ENCODE measurements around the gene JAK2. TPM values are rescaled to one million over a fixed set of nuclear protein-coding genes. Genes with fewer than 3 reads are reported as not detected.
"Not testable (repeated sequence)": the region's sequence is repeated elsewhere in the genome, so short reads cannot be mapped to it uniquely, and the experiment has no call there.

Gene JAK2
- total RNA-seq, 3 donors from 2014 or later: 39.9 to 44.5 (median 41.6) TPM

- no peaks in the 10 kb centered on the region for H3K4me1 Mint-ChIP-seq (ENCODE audit: low read depth)
- H3K27me3 Mint-ChIP-seq (ENCODE audit: low read depth): no peaks in the 10 kb centered on the region
- ATAC-seq (no peak), DNase-seq (no peak)
- peaks cover 40% of the 10 kb centered on the region for H3K36me3 Mint-ChIP-seq (ENCODE audit: insufficient read depth)
- no peaks in the 10 kb centered on the region for H3K9me3 Mint-ChIP-seq
- H3K4me3 Mint-ChIP-seq: no peak overlapping the region
Observed at GRCh38 chr9:5041390-5042115, 56.5 kb downstream of the JAK2 start.

- Mint-ChIP-seq H3K27me3 (ENCODE audit: low read depth) (no peaks in the 10 kb centered on the region), H3K4me3 (no peak overlapping the region), H3K9me3 (no peaks in the 10 kb centered on the region), H3K36me3 (ENCODE audit: insufficient read depth) (peaks cover 38% of the 10 kb centered on the region), H3K4me1 (ENCODE audit: low read depth) (no peaks in the 10 kb centered on the region)
- peak in 1 of 2 donors; percentile 46 for ATAC-seq
- DNase-seq: no peak
Observed at GRCh38 chr9:5042661-5043178, 57.6 kb downstream of the JAK2 start.

GRCh38 chr9:5043381-5043780 is 58.3 kb downstream of the JAK2 start:
- no peak for DNase-seq
- peaks cover 38% of the 10 kb centered on the region for H3K36me3 Mint-ChIP-seq (ENCODE audit: insufficient read depth)
- no peaks in the 10 kb centered on the region for H3K4me1 Mint-ChIP-seq (ENCODE audit: low read depth)
- no peak for ATAC-seq
- no peak overlapping the region for H3K4me3 Mint-ChIP-seq
- H3K27me3 Mint-ChIP-seq (ENCODE audit: low read depth): no peaks in the 10 kb centered on the region
- H3K9me3 Mint-ChIP-seq: no peaks in the 10 kb centered on the region

GRCh38 chr9:5044160-5044559 is 59.1 kb downstream of the JAK2 start:
- no peak for DNase-seq
- H3K4me1 Mint-ChIP-seq (ENCODE audit: low read depth): no peaks in the 10 kb centered on the region
- H3K9me3 Mint-ChIP-seq: no peaks in the 10 kb centered on the region

GRCh38 chr9:5052838-5053237 is 67.8 kb downstream of the JAK2 start:
- Mint-ChIP-seq H3K4me1 (ENCODE audit: low read depth) (no peaks in the 10 kb centered on the region), H3K4me3 (no peak overlapping the region), H3K9me3 (no peaks in the 10 kb centered on the region), H3K27me3 (ENCODE audit: low read depth) (no peaks in the 10 kb centered on the region), H3K36me3 (ENCODE audit: insufficient read depth) (peaks cover 45% of the 10 kb centered on the region)
- DNase-seq (no peak), ATAC-seq (no peak)

More at GRCh38 chr9:5044160-5044559, 59.1 kb downstream of the JAK2 start:
- no peak overlapping the region for H3K4me3 Mint-ChIP-seq
- peaks cover 41% of the 10 kb centered on the region for H3K36me3 Mint-ChIP-seq (ENCODE audit: insufficient read depth)
- no peaks in the 10 kb centered on the region for H3K27me3 Mint-ChIP-seq (ENCODE audit: low read depth)
- ATAC-seq: no peak

DNA sequence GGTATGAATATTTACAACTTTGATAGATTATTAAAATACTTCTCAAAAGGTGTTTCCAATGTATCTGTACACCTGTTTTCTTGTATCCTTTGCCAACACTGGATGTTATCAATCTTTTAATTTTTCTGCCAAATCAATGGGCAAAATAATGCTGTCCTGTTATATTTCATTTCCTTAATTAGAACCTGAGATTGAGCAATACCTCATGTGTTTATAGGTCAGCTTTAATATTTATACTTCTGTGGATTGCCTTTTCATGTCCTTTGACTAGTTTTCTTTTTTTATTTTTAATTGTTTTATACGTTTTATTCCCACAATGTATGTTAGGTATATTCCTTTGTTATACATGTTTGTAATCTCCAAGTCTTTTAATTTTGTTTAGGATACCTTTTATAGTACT is 77.6 kb downstream of the JAK2 start:
- ATAC-seq: no peak
- no peak overlapping the region for H3K4me3 Mint-ChIP-seq
- H3K27me3 Mint-ChIP-seq (ENCODE audit: low read depth): no peaks in the 10 kb centered on the region
- H3K4me1 Mint-ChIP-seq (ENCODE audit: low read depth): no peaks in the 10 kb centered on the region
- DNase-seq: no peak
- no peaks in the 10 kb centered on the region for H3K9me3 Mint-ChIP-seq
- peaks cover 39% of the 10 kb centered on the region for H3K36me3 Mint-ChIP-seq (ENCODE audit: insufficient read depth)

GRCh38 chr9:5072871-5073270 is 87.8 kb downstream of the JAK2 start:
- Mint-ChIP-seq H3K4me3 (no peak overlapping the region), H3K36me3 (ENCODE audit: insufficient read depth) (peaks cover 46% of the 10 kb centered on the region), H3K27me3 (ENCODE audit: low read depth) (no peaks in the 10 kb centered on the region), H3K4me1 (ENCODE audit: low read depth) (no peaks in the 10 kb centered on the region), H3K9me3 (no peaks in the 10 kb centered on the region)
- DNase-seq (no peak), ATAC-seq (no peak)

DNA sequence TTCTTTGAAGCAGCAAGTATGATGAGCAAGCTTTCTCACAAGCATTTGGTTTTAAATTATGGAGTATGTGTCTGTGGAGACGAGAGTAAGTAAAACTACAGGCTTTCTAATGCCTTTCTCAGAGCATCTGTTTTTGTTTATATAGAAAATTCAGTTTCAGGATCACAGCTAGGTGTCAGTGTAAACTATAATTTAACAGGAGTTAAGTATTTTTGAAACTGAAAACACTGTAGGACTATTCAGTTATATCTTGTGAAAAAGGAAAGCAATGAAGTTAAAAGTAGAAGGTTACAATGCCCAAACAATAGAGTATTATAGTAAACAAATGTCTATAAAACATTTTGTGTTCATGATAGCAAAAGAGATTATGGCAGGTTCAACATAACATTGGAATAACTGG is 88.6 kb downstream of the JAK2 start:
- no peak for DNase-seq
- H3K4me1 Mint-ChIP-seq (ENCODE audit: low read depth): no peaks in the 10 kb centered on the region
- ATAC-seq: no peak
- no peak overlapping the region for H3K4me3 Mint-ChIP-seq
- H3K9me3 Mint-ChIP-seq: no peaks in the 10 kb centered on the region
- H3K27me3 Mint-ChIP-seq (ENCODE audit: low read depth): no peaks in the 10 kb centered on the region
- peaks cover 44% of the 10 kb centered on the region for H3K36me3 Mint-ChIP-seq (ENCODE audit: insufficient read depth)

GRCh38 chr9:5085993-5086392 is 100.9 kb downstream of the JAK2 start:
- ATAC-seq (no peak), DNase-seq (no peak)
- no peak overlapping the region for H3K4me3 Mint-ChIP-seq
- no peaks in the 10 kb centered on the region for H3K27me3 Mint-ChIP-seq (ENCODE audit: low read depth)
- no peaks in the 10 kb centered on the region for H3K4me1 Mint-ChIP-seq (ENCODE audit: low read depth)
- H3K9me3 Mint-ChIP-seq: peaks cover 6% of the 10 kb centered on the region
- peaks cover 59% of the 10 kb centered on the region for H3K36me3 Mint-ChIP-seq (ENCODE audit: insufficient read depth)

GRCh38 chr9:5089737-5090136 is 104.7 kb downstream of the JAK2 start:
- Mint-ChIP-seq H3K27me3 (ENCODE audit: low read depth) (no peaks in the 10 kb centered on the region), H3K36me3 (ENCODE audit: insufficient read depth) (peaks cover 34% of the 10 kb centered on the region), H3K4me1 (ENCODE audit: low read depth) (no peaks in the 10 kb centered on the region), H3K9me3 (peaks cover 6% of the 10 kb centered on the region), H3K4me3 (no peak overlapping the region)
- no peak for ATAC-seq
- DNase-seq: no peak

GRCh38 chr9:5095795-5096194 is 110.7 kb downstream of the JAK2 start:
- H3K9me3 Mint-ChIP-seq: no peaks in the 10 kb centered on the region
- no peak overlapping the region for H3K4me3 Mint-ChIP-seq
- DNase-seq (no peak), ATAC-seq (no peak)
- peaks cover 4% of the 10 kb centered on the region for H3K36me3 Mint-ChIP-seq (ENCODE audit: insufficient read depth)
- no peaks in the 10 kb centered on the region for H3K4me1 Mint-ChIP-seq (ENCODE audit: low read depth)
- no peaks in the 10 kb centered on the region for H3K27me3 Mint-ChIP-seq (ENCODE audit: low read depth)

DNA sequence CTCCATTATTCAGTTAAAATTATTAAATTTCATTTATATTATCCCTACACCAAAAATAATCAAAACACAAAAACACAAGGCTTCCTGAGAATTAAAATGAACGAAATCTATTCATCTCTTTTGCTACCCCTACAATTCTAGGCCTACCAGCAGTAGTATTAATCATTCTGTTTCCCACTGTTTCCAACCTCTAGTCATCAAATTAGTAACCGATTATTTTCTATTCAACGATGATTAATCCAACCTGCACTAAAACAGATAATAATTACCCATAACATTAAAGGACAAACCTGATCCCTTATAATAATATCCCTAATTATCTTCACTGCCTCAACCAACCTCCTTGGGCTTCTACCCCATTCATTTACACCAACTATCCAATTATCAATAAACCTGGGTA is 114.4 kb downstream of the JAK2 start:
- Mint-ChIP-seq H3K9me3 (peaks cover 15% of the 10 kb centered on the region), H3K4me1 (ENCODE audit: low read depth) (no peaks in the 10 kb centered on the region), H3K4me3 (no peak overlapping the region), H3K36me3 (ENCODE audit: insufficient read depth) (peaks cover 32% of the 10 kb centered on the region), H3K27me3 (ENCODE audit: low read depth) (no peaks in the 10 kb centered on the region)
- ATAC-seq (no peak), DNase-seq (no peak)

DNA sequence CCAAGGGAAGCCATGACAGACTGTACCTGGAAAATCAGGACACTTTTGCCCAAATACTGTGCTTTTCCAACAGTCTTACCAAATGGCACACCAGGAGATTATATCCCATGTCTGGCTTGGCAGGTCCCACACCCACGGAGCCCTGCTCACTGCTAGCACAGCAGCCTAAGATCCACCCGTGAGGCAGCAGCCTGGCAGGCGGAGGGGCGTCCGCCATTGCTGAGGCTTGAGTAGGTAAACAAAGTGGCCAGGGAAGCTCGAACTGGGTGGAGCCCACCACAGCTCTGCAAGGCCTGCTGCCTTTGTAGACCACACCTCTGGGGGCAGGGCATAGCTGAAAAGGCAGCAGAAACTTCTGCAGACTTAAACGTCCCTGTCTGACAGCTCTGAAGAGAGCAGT is 116.1 kb downstream of the JAK2 start:
- DNase-seq; ATAC-seq; H3K4me3 Mint-ChIP-seq; H3K4me1 Mint-ChIP-seq (ENCODE audit: low read depth); H3K27me3 Mint-ChIP-seq (ENCODE audit: low read depth): not testable (repeated sequence)
- peaks cover 42% of the 10 kb centered on the region for H3K36me3 Mint-ChIP-seq (ENCODE audit: insufficient read depth)
- H3K9me3 Mint-ChIP-seq: peaks cover 20% of the 10 kb centered on the region

GRCh38 chr9:5106517-5106916 is 121.4 kb downstream of the JAK2 start:
- not testable (repeated sequence) for H3K27me3 Mint-ChIP-seq (ENCODE audit: low read depth); DNase-seq; ATAC-seq; H3K4me3 Mint-ChIP-seq; H3K4me1 Mint-ChIP-seq (ENCODE audit: low read depth)
- Mint-ChIP-seq H3K36me3 (ENCODE audit: insufficient read depth) (peaks cover 48% of the 10 kb centered on the region), H3K9me3 (peaks cover 20% of the 10 kb centered on the region)

GRCh38 chr9:5110867-5111681 is 126.0 kb downstream of the JAK2 start:
- no peak for ATAC-seq
- H3K4me1 Mint-ChIP-seq (ENCODE audit: low read depth): no peaks in the 10 kb centered on the region

More at GRCh38 chr9:5110867-5111681, 126.0 kb downstream of the JAK2 start:
- no peaks in the 10 kb centered on the region for H3K27me3 Mint-ChIP-seq (ENCODE audit: low read depth)
- H3K36me3 Mint-ChIP-seq (ENCODE audit: insufficient read depth): peaks cover 36% of the 10 kb centered on the region
- DNase-seq: no peak
- H3K4me3 Mint-ChIP-seq: no peak overlapping the region
- peaks cover 3% of the 10 kb centered on the region for H3K9me3 Mint-ChIP-seq

Measured in activated T-cell treated with anti-CD3 and anti-CD28 coated beads, Interleukin-2, amount 50 U/mL, for 4 hours (primary cell).